ENCODE measurements around the gene CYP1B1.

DNA sequence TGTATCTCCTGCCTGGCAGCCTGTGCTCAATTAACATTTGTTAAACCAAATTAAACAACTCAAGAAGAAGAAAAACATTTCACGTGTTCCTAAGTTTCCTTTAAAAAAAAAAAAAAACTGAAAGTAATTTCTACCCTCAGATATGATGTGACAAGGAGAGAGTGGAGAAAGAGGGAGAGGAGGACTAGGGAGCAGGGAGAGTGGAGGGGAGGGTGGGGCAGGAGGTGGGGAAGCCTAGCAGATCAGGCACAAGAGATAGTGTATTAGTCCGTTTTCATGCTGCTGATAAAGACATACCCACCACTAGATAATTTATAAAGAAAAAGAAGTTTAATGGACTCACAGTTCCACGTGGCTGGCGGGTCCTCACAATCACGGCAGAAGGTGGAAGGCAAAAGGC, 46.4 kb downstream of the CYP1B1 start:
- TF ChIP-seq POLR2A (IDR thresholded peaks at IDR 0.05) (no peak), POLR2AphosphoS5 (IDR thresholded peaks at IDR 0.05) (no peak)
- TF ChIP-seq, protein P1, sequence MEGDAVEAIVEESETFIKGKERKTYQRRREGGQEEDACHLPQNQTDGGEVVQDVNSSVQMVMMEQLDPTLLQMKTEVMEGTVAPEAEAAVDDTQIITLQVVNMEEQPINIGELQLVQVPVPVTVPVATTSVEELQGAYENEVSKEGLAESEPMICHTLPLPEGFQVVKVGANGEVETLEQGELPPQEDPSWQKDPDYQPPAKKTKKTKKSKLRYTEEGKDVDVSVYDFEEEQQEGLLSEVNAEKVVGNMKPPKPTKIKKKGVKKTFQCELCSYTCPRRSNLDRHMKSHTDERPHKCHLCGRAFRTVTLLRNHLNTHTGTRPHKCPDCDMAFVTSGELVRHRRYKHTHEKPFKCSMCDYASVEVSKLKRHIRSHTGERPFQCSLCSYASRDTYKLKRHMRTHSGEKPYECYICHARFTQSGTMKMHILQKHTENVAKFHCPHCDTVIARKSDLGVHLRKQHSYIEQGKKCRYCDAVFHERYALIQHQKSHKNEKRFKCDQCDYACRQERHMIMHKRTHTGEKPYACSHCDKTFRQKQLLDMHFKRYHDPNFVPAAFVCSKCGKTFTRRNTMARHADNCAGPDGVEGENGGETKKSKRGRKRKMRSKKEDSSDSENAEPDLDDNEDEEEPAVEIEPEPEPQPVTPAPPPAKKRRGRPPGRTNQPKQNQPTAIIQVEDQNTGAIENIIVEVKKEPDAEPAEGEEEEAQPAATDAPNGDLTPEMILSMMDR (IDR thresholded peaks at IDR 0.05): no peak

All from prostate gland (tissue), 2 donors.